AG08395 (cell line): ENCODE results near the gene LAMB1.
"Not testable (repeated sequence)": the region's sequence is repeated elsewhere in the genome, so short reads cannot be mapped to it uniquely, and the experiment has no call there.

ENCODE experiments used
- DNase-seq: peaks from one replicate; pipeline ENCODE4 v3.0.0; 2012; ENCODE audit warnings: mixed read lengths, low spot score

LAMB1 gene

GRCh38 chr7:107917763-107918651 is 85.0 kb downstream of the LAMB1 start:
- no peak for DNase-seq

DNA sequence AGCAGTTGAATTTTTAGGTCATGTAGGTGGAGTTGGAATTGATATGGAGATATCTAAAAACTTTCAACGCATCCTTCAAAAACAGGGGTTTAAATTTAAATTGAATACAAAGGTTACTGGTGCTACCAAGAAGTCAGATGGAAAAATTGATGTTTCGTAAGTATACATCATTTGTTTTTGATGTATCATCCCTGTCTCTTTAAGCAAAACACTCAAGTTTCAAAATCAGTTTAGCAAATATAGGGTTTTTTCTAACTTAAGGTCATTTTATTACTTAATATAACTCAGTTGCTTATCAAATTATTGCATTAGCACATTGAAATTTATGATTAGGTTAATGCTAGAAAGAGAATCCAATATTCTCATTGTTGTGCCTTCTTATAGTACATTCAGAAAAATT is 87.4 kb downstream of the LAMB1 start:
- DNase-seq = no peak

DNA sequence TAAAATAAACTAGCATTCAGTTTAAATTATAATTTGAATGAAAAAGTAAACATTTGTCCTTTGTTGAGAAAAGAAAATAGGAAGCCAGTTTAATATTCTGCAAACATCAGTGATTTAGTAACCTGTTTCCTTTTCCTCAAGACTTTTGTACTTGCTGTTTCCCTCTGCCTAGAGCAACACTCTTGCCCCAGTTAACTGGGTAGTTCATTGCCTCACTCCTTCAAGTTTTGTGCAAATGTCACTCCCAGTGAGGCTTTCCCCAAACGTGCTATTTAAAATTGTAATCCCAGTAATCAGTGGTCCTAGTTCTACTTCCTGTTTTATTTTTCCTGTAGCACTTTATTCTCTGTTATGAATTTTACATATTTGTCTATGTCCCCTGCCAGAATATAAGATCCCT is 88.1 kb downstream of the LAMB1 start:
- no peak for DNase-seq

- no peak for DNase-seq
Observed at GRCh38 chr7:107913851-107914250, 89.1 kb downstream of the LAMB1 start.

GRCh38 chr7:107911981-107912380 is 91.0 kb downstream of the LAMB1 start:
- no peak for DNase-seq

- DNase-seq = no peak
Observed at GRCh38 chr7:107909445-107909844, 93.5 kb downstream of the LAMB1 start.

- DNase-seq = no peak
Observed at GRCh38 chr7:107907790-107908189, 95.2 kb downstream of the LAMB1 start.

DNA sequence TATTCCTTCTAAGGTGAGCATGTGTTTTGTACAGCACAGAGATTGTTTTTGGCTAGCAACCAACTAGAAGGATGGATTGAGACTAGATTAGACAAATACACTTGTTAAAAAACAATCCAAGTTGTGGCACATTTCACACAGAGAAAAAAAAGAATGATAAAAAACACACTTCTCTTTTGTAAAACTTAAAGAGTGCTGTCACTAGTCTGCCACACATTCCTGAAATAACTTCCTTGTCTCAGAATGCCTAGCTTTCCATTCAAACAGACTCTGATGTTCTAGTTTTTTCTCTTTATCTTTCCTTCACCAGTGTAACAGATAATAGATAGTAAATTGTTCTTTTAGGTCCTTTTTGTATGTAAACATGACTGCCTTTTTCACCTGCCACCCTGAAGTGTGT is 100.6 kb downstream of the LAMB1 start:
- no peak for DNase-seq

- no peak for DNase-seq
Observed at GRCh38 chr7:107900496-107901015, 102.4 kb downstream of the LAMB1 start.

GRCh38 chr7:107898997-107899594 is 103.9 kb downstream of the LAMB1 start:
- DNase-seq = no peak

DNA sequence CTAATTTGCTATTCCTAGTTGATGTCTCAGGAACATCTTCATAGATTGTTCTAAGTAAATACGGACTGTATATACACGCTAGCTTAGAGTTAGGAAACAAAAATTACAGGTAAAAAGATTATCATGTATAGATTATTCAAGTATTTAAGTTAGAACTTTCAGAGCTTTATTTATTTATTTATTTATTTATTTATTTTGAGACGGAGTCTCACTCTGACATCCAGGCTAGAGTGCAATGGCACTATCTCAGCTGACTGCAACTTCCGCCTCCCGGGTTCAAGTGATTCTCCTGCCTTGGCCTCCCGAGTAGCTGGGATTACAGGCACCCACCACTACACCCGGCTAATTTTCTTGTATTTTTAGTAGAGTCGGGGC is 110.6 kb downstream of the LAMB1 start:
- DNase-seq = not testable (repeated sequence)

GRCh38 chr7:107891636-107892366 is 111.2 kb downstream of the LAMB1 start:
- no peak for DNase-seq

- peak; percentile 96 for DNase-seq
Observed at GRCh38 chr7:107890962-107891635, 111.9 kb downstream of the LAMB1 start, which contains the start of gene DLD. Gene DLD (plus strand): TSS chr7:107891183. CDS start chr7:107891251, 68 bp downstream.

- DNase-seq = no peak
Observed at GRCh38 chr7:107890493-107890961, 112.4 kb downstream of the LAMB1 start.

DNA sequence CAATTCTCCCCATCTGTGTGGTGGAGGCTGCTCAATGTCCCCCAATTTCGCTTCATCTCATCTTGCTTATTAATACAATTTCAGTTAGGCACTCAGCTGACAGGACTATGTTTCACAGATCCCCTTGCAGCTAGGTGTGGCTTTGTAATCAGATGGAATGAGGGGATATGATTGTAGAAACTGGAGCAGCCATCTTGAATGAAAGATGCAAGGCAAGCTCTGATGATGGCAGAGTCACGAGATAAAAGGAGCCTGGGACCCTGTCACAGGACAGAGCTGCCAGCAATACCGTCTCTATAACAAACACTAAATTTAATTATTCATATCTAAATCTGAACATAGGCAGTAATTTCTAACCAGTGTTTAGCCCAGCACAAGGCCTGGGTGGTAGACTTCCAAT is 113.0 kb downstream of the LAMB1 start:
- DNase-seq = no peak

DNA sequence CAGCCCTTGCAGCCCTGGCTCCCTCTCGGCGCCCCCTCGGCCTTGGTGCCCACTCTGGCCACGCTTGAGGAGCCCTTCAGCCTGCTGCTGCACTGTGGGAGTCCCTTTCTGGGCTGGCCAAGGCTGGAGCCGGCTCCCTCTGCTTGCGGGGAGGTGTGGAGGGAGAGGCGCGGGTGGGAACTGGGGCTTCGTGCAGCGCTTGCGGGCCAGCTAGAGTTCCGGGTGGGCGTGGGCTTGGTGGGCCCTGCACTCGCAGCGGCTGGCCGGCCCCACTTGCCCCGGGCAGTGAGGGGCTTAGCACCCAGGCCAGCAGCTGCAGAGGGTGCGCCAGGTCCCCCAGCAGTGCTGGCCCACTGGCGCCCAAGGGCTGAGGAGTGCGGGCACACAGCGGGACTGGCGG is 115.1 kb downstream of the LAMB1 start:
- not testable (repeated sequence) for DNase-seq

DNA sequence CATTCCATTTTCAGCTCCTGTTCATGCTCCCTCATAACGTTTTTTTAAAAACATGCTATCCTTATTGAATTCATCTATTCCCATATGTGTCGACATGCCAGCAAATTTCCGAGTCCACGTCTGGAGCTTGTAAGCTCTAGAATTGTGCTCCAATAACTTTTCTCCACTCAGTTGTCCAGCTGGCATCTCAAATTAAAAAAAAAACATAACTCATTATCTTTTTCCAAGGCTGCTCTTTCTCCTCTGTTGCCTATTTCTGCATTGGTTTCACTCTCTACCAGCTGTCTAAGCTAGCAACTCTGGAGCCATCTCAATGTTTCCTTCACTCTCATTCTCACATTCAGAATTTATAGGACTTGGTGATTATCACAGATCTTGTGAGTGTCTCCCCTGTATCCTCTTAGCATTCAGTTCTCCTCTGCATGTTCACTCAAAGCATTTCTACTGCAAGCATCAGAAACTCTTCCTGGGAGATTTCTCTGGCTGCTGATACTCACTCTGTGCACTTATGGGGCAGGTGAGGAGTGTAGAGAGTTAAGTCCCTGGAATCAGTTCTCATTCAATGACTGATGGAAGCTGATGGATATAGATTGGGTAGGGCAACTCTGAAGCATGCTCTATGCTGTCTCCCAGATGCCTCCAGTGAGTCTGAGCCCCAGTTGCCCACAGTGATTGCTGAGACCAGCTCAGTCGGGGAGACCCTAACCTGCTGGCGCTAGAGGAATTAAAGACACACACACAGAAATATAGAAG is 118.7 kb downstream of the LAMB1 start:
- no peak for DNase-seq

DNA sequence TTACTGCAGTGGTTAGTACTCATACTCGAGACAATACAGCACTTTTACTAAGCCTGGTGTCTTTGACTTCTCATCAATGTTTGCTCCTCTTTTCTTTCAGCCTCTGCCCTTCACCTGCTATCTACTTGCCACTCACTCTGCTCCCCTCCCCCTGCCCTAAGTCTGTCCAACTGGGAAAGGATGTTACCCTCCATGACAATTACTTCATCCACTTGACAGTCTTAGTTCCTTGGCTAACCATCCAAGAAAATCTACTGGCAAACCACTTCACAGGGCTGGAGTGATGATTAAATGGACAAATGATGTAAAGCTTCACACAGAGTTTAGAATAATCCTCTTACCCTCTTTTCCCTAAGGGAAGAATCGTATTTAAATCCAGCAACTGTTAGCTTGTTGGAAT is 120.2 kb downstream of the LAMB1 start:
- DNase-seq = no peak

- peak; percentile 63 for DNase-seq
Observed at GRCh38 chr7:107879400-107880035, 123.4 kb downstream of the LAMB1 start.

DNA sequence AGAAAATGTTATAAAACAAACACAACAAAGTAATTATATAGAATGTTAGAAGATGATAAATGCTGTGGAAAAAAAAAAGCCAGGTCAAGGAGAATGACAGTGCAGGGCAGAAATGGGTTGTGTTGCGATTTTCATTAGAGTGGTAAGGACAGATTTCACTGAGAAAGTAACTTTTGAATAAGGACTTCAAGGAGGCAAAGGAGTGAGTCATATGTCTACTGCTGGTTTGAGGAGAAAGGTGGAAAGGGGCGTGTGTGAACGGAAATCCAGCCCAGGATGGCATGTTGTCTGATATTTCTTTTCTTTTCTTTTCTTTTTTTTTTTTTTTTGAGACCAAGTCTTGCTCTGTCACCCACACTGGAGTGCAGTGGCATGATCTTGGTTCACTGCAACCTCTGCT is 124.3 kb downstream of the LAMB1 start:
- DNase-seq = no peak
